ENCODE data around the gene LMX1B.

DNA sequence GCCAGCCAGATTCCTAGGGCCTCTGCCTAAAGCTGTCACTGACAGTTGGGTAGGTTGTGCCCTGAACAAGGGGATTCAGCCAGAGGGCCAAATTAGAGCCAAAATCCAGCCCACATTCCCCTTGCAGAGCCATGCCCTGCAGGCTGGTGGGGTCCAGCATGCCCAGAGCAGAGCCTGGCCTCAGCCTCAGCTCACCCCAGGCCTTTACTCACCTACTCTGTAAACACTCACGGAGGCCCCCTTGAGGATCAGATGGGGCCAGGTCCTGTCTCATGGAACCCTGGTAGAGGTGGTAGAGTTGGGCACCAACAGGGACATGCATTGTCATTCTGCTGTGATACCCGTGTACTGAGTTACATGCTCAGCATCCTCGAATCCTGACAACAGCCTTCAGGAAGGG, 74.9 kb downstream of the LMX1B start:
- TF ChIP-seq POLR2A (IDR thresholded peaks at IDR 0.05) (no peak), CTCF (IDR thresholded peaks at IDR 0.05) (no peak), POLR2AphosphoS5 (IDR thresholded peaks at IDR 0.05) (no peak), EP300 (IDR thresholded peaks at IDR 0.05) (no peak)

Measured in stomach (tissue), 4 donors.